Muscle of leg (tissue), 11 donors: ENCODE results near the gene TRIM4. TPM values are rescaled to one million over a fixed set of nuclear protein-coding genes. Genes with fewer than 3 reads are reported as not detected.

Experiments used
- DNase-seq: peaks from one replicate; pipeline ENCODE4 v3.0.0; 2013
- H3K27ac ChIP-seq: one replicate; pipeline ENCODE4 v1.5.1; 2013; ENCODE audit warnings: mild to moderate bottlenecking, low read length, control low read depth
- H3K27me3 ChIP-seq: one replicate; pipeline ENCODE4 v1.6.1; 2013; ENCODE audit warnings: low read length; ENCODE audit not compliant: control insufficient read depth, insufficient read depth
- H3K36me3 ChIP-seq: one replicate; pipeline ENCODE4 v1.6.1; 2013; ENCODE audit warnings: low read length; ENCODE audit not compliant: control insufficient read depth, insufficient read depth
- H3K4me1 ChIP-seq: one replicate; pipeline ENCODE4 v1.6.1; 2013; ENCODE audit warnings: low read length; ENCODE audit not compliant: control insufficient read depth, insufficient read depth
- H3K4me3 ChIP-seq: one replicate; pipeline ENCODE4 v1.5.1; 2013; ENCODE audit warnings: low read length, control low read depth
- H3K9me3 ChIP-seq: replicated peaks from 2 replicates; pipeline ENCODE4 v1.6.1; 2013; ENCODE audit warnings: low read depth, low read length; ENCODE audit not compliant: control insufficient read depth
- WGBS: methylation state at CpG from one replicate; pipeline ENCODE4 v1.1.5; 2013; ENCODE audit warnings: missing lambda C conversion rate; ENCODE audit not compliant: insufficient coverage; 5-methylcytosine and 5-hydroxymethylcytosine counted together
- polyA plus RNA-seq, 8 donors: library from polyadenylated mRNA; unstranded; fragments of 120-200 nt; gene quantifications; one replicate each; pipeline versions ENCODE4 v1.2.1 to v1.2.3, GENCODE V29; 2013; ENCODE audit warnings: inconsistent platforms in 1 of 8, low replicate concordance in 1 of 8; ENCODE audit not compliant: insufficient read length in 8 of 8, insufficient read depth in 1 of 8
- total RNA-seq: library from RNA; stranded (reverse); fragments of 120-200 nt; gene quantifications from one replicate; pipeline ENCODE4 v1.2.4, GENCODE V29; 2013

Gene TRIM4
- total and polyA plus RNA-seq, 9 donors: 14.6 to 21.5 (median 16.5) TPM

GRCh38 chr7:99923200-99923599, 3.9 kb upstream of the TRIM4 start:
- peaks cover 3% of the 10 kb centered on the region for H3K36me3 ChIP-seq
- WGBS: no CpG with 5 or more reads among the region's 3 CpGs
- H3K4me1 ChIP-seq: peaks cover 5% of the 10 kb centered on the region
- peaks cover 4% of the 10 kb centered on the region for H3K9me3 ChIP-seq
- no peak overlapping the region for H3K4me3 ChIP-seq
- no peak overlapping the region for H3K27ac ChIP-seq
- no peak for DNase-seq
- no peaks in the 10 kb centered on the region for H3K27me3 ChIP-seq

- DNase-seq: no peak
- no peaks in the 10 kb centered on the region for H3K27me3 ChIP-seq
- H3K9me3 ChIP-seq: peaks cover 4% of the 10 kb centered on the region
- WGBS: no CpG with 5 or more reads among the region's 3 CpGs
- H3K4me1 ChIP-seq: peaks cover 11% of the 10 kb centered on the region
- no peak overlapping the region for H3K27ac ChIP-seq
- peaks cover 26% of the 10 kb centered on the region for H3K36me3 ChIP-seq
- H3K4me3 ChIP-seq: peak overlapping the region; percentile 95
Measured at GRCh38 chr7:99920149-99920548, 819 bp upstream of the TRIM4 start.

GRCh38 chr7:99919814-99920112, 433 bp upstream of the TRIM4 start:
- Histone ChIP-seq H3K27ac (peak overlapping the region; percentile 93), H3K4me3 (peak overlapping the region; percentile 95), H3K4me1 (peaks cover 11% of the 10 kb centered on the region), H3K9me3 (peaks cover 4% of the 10 kb centered on the region), H3K36me3 (peaks cover 28% of the 10 kb centered on the region), H3K27me3 (no peaks in the 10 kb centered on the region)
- DNase-seq: no peak
- WGBS: 42% methylated on average over 3 of the region's 4 CpGs

GRCh38 chr7:99910976-99911375, 8.4 kb downstream of the TRIM4 start:
- Histone ChIP-seq H3K36me3 (peaks cover 34% of the 10 kb centered on the region), H3K27me3 (no peaks in the 10 kb centered on the region), H3K9me3 (no peaks in the 10 kb centered on the region), H3K4me1 (no peaks in the 10 kb centered on the region), H3K4me3 (no peak overlapping the region), H3K27ac (no peak overlapping the region)
- no peak for DNase-seq
- WGBS: 60% methylated on average over 1 of the region's 2 CpGs

GRCh38 chr7:99901581-99901980, 17.7 kb downstream of the TRIM4 start:
- peaks cover 47% of the 10 kb centered on the region for H3K36me3 ChIP-seq
- H3K4me3 ChIP-seq: no peak overlapping the region
- no peaks in the 10 kb centered on the region for H3K4me1 ChIP-seq
- H3K27ac ChIP-seq: no peak overlapping the region
- H3K27me3 ChIP-seq: no peaks in the 10 kb centered on the region
- WGBS: 96% methylated on average over 10 of the region's 10 CpGs
- DNase-seq: no peak
- H3K9me3 ChIP-seq: no peaks in the 10 kb centered on the region

GRCh38 chr7:99899830-99900519, 19.4 kb downstream of the TRIM4 start:
- Histone ChIP-seq H3K27me3 (no peaks in the 10 kb centered on the region), H3K4me1 (no peaks in the 10 kb centered on the region), H3K27ac (no peak overlapping the region), H3K4me3 (no peak overlapping the region), H3K36me3 (peaks cover 42% of the 10 kb centered on the region), H3K9me3 (no peaks in the 10 kb centered on the region)
- WGBS: 100% methylated on average over 1 of the region's 6 CpGs
- DNase-seq: no peak

GRCh38 chr7:99898836-99899235, 20.5 kb downstream of the TRIM4 start:
- no peak overlapping the region for H3K4me3 ChIP-seq
- peaks cover 37% of the 10 kb centered on the region for H3K36me3 ChIP-seq
- H3K9me3 ChIP-seq: no peaks in the 10 kb centered on the region
- no peak overlapping the region for H3K27ac ChIP-seq
- DNase-seq: no peak
- H3K27me3 ChIP-seq: no peaks in the 10 kb centered on the region
- WGBS: no CpG with 5 or more reads among the region's 3 CpGs
- no peaks in the 10 kb centered on the region for H3K4me1 ChIP-seq

GRCh38 chr7:99898023-99898357, 21.3 kb downstream of the TRIM4 start:
- Histone ChIP-seq H3K27me3 (no peaks in the 10 kb centered on the region), H3K36me3 (peaks cover 29% of the 10 kb centered on the region), H3K4me3 (no peak overlapping the region), H3K9me3 (no peaks in the 10 kb centered on the region), H3K4me1 (no peaks in the 10 kb centered on the region), H3K27ac (no peak overlapping the region)
- DNase-seq: no peak
- no CpG with 5 or more reads among the region's 2 CpGs for WGBS

- WGBS: 92% methylated on average over 2 of the region's 6 CpGs
- H3K9me3 ChIP-seq: no peaks in the 10 kb centered on the region
- H3K36me3 ChIP-seq: peaks cover 26% of the 10 kb centered on the region
- H3K27me3 ChIP-seq: no peaks in the 10 kb centered on the region
- no peak overlapping the region for H3K4me3 ChIP-seq
- no peaks in the 10 kb centered on the region for H3K4me1 ChIP-seq
- DNase-seq: no peak
- no peak overlapping the region for H3K27ac ChIP-seq
Measured at GRCh38 chr7:99897322-99898022, 21.9 kb downstream of the TRIM4 start.

- Histone ChIP-seq H3K4me1 (no peaks in the 10 kb centered on the region), H3K27me3 (no peaks in the 10 kb centered on the region), H3K9me3 (peaks cover 2% of the 10 kb centered on the region), H3K36me3 (peaks cover 21% of the 10 kb centered on the region), H3K4me3 (no peak overlapping the region), H3K27ac (no peak overlapping the region)
- no peak for DNase-seq
Measured at GRCh38 chr7:99894738-99895137, 24.6 kb downstream of the TRIM4 start.
